Breast epithelium (tissue), 4 donors: Measurements from ENCODE around the gene FAM120A. TPM values are rescaled to one million over a fixed set of nuclear protein-coding genes. Genes with fewer than 3 reads are reported as not detected.

ENCODE experiments used
- DNase-seq, 2 donors: peaks; one replicate each; pipeline ENCODE4 v3.0.0-alpha.2; 2019; ENCODE audit warnings: low spot score in 2 of 2
- H3K27ac ChIP-seq, 2 donors: fragments of 200-600 bp; sonication (generic) in 1 of 2; one replicate each; pipeline ENCODE4 v1.5.1; 2016 to 2019; ENCODE audit warnings: mild to moderate bottlenecking in 1 of 2
- H3K27me3 ChIP-seq, 2 donors: fragments of 200-600 bp; sonication (generic) in 1 of 2; one replicate each; pipeline versions ENCODE4 v1.5.1 to v1.6.0; 2017 to 2019; ENCODE audit warnings: control low read depth in 1 of 2, mild to moderate bottlenecking in 1 of 2
- H3K36me3 ChIP-seq: fragments of 200-600 bp; one replicate; pipeline ENCODE4 v1.5.1; 2019
- H3K4me1 ChIP-seq, 2 donors: fragments of 200-600 bp; sonication (generic); one replicate each; pipeline ENCODE4 v1.5.1; 2016 to 2019; ENCODE audit warnings: control low read depth in 1 of 2
- H3K4me3 ChIP-seq, 3 donors: fragments of 200-600 bp; sonication (generic); 1 replicate in 2 of 3; 2 replicates in 1 of 3; pipeline ENCODE4 v1.5.1; 2016 to 2019; ENCODE audit warnings: mild to moderate bottlenecking in 3 of 3, moderate library complexity in 2 of 3
- H3K9me3 ChIP-seq, 2 donors: fragments of 200-600 bp; sonication (generic) in 1 of 2; one replicate each; pipeline ENCODE4 v1.5.1; 2016 to 2019; ENCODE audit warnings: control low read depth in 1 of 2
- POLR2A ChIP-seq: fragments of 450-650 bp; IDR thresholded peaks from one replicate; pipeline ENCODE4 v1.6.1; 2016; ENCODE audit warnings: antibody characterized with exemption, mild to moderate bottlenecking, moderate library complexity
- POLR2AphosphoS5 ChIP-seq, 3 donors: sonication (generic); formaldehyde crosslinking; IDR thresholded peaks; one replicate each; pipeline ENCODE4 v1.6.1; 2017; ENCODE audit warnings: antibody characterized with exemption in 3 of 3
- intact Hi-C: fragments of 100-400 bp; cut with DNase I; formaldehyde crosslinking; loops from one replicate; pipeline ENCODE4 v1.15.1; 2023; ENCODE audit warnings: low total_unique reads
- total RNA-seq, 3 donors: library from RNA; depleted of rRNA; stranded (reverse); fragments of >200 nt; gene quantifications; one replicate each; pipeline ENCODE4 v1.1.0, GENCODE V29; 2016
- TF ChIP-seq, protein P1 (sequence below), 3 donors: fragments of 450-650 bp; IDR thresholded peaks; one replicate each; pipeline ENCODE4 v1.5.1; 2016 to 2017; ENCODE audit warnings: antibody characterized with exemption in 3 of 3, mild to moderate bottlenecking in 3 of 3, moderate library complexity in 3 of 3

The FAM120A gene
- total RNA-seq, 3 donors from 2014 or later: 71.0 to 103 (median 89.6) TPM

- H3K27ac ChIP-seq: peak overlapping the region; percentile 15 to 27
Observed at GRCh38 chr9:93456504-93456903, 5.0 kb downstream of the FAM120A start.

GRCh38 chr9:93457006-93457405, 5.5 kb downstream of the FAM120A start:
- no peak overlapping the region for H3K4me3 ChIP-seq
- no peak for DNase-seq
- H3K4me1 ChIP-seq: peaks cover 0 to 12% of the 10 kb centered on the region in 2 donors
- H3K27ac ChIP-seq: no peak overlapping the region
- H3K36me3 ChIP-seq: no peaks in the 10 kb centered on the region
- TF ChIP-seq POLR2AphosphoS5 (IDR thresholded peaks at IDR 0.05): no peak
- TF ChIP-seq POLR2A: no peak
- TF ChIP-seq, protein P1, sequence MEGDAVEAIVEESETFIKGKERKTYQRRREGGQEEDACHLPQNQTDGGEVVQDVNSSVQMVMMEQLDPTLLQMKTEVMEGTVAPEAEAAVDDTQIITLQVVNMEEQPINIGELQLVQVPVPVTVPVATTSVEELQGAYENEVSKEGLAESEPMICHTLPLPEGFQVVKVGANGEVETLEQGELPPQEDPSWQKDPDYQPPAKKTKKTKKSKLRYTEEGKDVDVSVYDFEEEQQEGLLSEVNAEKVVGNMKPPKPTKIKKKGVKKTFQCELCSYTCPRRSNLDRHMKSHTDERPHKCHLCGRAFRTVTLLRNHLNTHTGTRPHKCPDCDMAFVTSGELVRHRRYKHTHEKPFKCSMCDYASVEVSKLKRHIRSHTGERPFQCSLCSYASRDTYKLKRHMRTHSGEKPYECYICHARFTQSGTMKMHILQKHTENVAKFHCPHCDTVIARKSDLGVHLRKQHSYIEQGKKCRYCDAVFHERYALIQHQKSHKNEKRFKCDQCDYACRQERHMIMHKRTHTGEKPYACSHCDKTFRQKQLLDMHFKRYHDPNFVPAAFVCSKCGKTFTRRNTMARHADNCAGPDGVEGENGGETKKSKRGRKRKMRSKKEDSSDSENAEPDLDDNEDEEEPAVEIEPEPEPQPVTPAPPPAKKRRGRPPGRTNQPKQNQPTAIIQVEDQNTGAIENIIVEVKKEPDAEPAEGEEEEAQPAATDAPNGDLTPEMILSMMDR (IDR thresholded peaks at IDR 0.05): no peak
- H3K9me3 ChIP-seq: no peaks in the 10 kb centered on the region
- intact Hi-C loops: loop anchor here (10.0 kb wide), 1 partner anchor 118 kb away; the partner anchor contains the start of gene PHF2
- H3K27me3 ChIP-seq: no peaks in the 10 kb centered on the region

More at GRCh38 chr9:93456504-93456903, 5.0 kb downstream of the FAM120A start:
- no peak for DNase-seq
- Histone ChIP-seq H3K9me3 (no peaks in the 10 kb centered on the region), H3K27me3 (no peaks in the 10 kb centered on the region), H3K4me1 (peaks cover 0 to 12% of the 10 kb centered on the region in 2 donors), H3K36me3 (no peaks in the 10 kb centered on the region), H3K4me3 (no peak overlapping the region)
- intact Hi-C loops: loop anchor here (10.0 kb wide), 1 partner anchor 118 kb away; the partner anchor contains the start of gene PHF2
- TF ChIP-seq POLR2A (no peak), POLR2AphosphoS5 (IDR thresholded peaks at IDR 0.05) (no peak)
- TF ChIP-seq, protein P1 (IDR thresholded peaks at IDR 0.05): no peak

GRCh38 chr9:93458712-93459111, 7.2 kb downstream of the FAM120A start:
- H3K4me3 ChIP-seq: no peak overlapping the region

DNA sequence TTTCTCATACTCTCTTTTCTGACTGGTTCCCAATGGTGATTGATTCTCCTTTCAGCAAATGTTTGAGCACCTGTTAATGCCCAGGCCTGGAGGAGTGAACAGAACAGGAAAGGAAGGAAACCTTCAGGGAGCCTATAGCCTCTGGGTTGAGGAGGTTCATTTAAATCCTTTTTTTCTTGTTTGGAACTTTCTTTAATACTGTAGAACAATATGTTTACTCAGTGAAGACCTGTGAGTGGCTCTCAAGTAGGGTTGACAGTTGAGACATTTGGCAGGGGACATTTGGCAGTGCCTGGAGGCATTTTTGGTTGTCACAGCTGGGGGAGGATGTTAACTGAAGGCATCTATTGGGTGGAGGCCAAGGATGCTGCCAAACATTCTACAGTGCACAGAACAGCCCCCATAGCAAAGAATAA, 8.0 kb downstream of the FAM120A start:
- TF ChIP-seq POLR2AphosphoS5 (IDR thresholded peaks at IDR 0.05) (no peak), POLR2A (no peak)
- TF ChIP-seq, protein P1 (IDR thresholded peaks at IDR 0.05): no peak
- intact Hi-C loops: loop anchor here (10.0 kb wide), 1 partner anchor 115 kb away; the partner anchor contains the start of gene PHF2
- H3K4me3 ChIP-seq: no peak overlapping the region
- no peaks in the 10 kb centered on the region for H3K9me3 ChIP-seq
- no peak for DNase-seq
- no peaks in the 10 kb centered on the region for H3K27me3 ChIP-seq
- peaks cover 0 to 12% of the 10 kb centered on the region in 2 donors for H3K4me1 ChIP-seq
- no peaks in the 10 kb centered on the region for H3K36me3 ChIP-seq
- no peak overlapping the region for H3K27ac ChIP-seq

More at GRCh38 chr9:93458712-93459111, 7.2 kb downstream of the FAM120A start:
- no peaks in the 10 kb centered on the region for H3K36me3 ChIP-seq
- H3K27ac ChIP-seq: peak overlapping the region in 1 of 2 donors; percentile 40
- H3K27me3 ChIP-seq: no peaks in the 10 kb centered on the region
- TF ChIP-seq POLR2A (no peak), POLR2AphosphoS5 (IDR thresholded peaks at IDR 0.05) (no peak)
- TF ChIP-seq, protein P1 (IDR thresholded peaks at IDR 0.05): no peak
- no peaks in the 10 kb centered on the region for H3K9me3 ChIP-seq
- H3K4me1 ChIP-seq: peaks cover 0 to 12% of the 10 kb centered on the region in 2 donors
- intact Hi-C loops: loop anchor here (10.0 kb wide), 1 partner anchor 116 kb away; the partner anchor contains the start of gene PHF2
- no peak for DNase-seq

GRCh38 chr9:93460689-93461413, 9.4 kb downstream of the FAM120A start:
- Histone ChIP-seq H3K4me3 (no peak overlapping the region), H3K4me1 (peaks cover 0 to 15% of the 10 kb centered on the region in 2 donors), H3K36me3 (no peaks in the 10 kb centered on the region), H3K9me3 (no peaks in the 10 kb centered on the region), H3K27me3 (no peaks in the 10 kb centered on the region), H3K27ac (peak overlapping the region in 1 of 2 donors; percentile 11)
- intact Hi-C loops: no loop called here
- TF ChIP-seq POLR2AphosphoS5 (IDR thresholded peaks at IDR 0.05): no peak
- TF ChIP-seq, protein P1 (IDR thresholded peaks at IDR 0.05): no peak
- no peak for TF ChIP-seq POLR2A
- DNase-seq: no peak
